ENCODE results near the gene BCAM.
A peak's percentile ranks its signal among the peaks of the same experiment; 100 is the strongest.

The BCAM gene

DNA sequence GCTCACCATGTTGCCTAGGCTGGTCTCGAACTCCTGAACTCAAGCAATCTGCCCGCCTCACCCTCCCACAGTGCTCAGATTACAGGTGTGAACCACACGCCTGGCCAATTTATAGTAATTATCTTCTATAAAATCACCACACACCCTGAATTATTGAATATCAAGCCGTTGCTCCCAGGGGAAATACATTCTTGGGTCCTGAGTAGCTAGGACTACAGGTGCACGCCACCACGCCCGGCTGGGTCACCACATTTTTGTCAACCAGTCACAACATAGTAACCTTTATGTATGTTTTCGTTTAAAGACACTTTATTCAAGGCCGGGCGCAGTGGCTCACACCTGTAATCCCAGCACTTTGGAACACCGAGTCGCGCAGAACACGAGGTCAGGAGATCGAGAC lies 22.9 kb upstream of the BCAM start:
- no peak for DNase-seq
- in situ Hi-C loops (cut with HindIII; ENCODE audit: low pct_ligation_motif_present, low pct_unique_long_range_greater_than_20kb, low sequenced_read_pairs) = no loop called here

DNA sequence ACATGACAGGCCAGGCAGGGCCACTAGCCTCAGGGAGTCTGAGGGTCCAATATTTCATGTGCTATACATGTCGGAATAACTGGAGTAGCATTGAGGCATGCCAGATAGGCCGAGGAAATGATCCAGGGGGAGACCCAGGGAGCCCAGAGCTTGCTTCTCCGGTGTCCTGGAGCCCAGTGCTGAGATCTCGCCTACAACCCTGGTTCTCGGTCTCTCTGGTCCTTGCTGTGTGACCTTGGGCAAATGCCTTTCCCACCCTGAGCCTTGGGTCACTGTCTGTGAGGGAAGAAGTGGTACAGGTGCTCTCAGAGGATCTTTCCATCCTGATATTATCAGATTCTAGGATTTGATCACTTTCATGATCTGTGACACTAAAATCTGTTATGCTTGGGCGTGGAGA lies 19.9 kb upstream of the BCAM start:
- no peak for DNase-seq
- in situ Hi-C loops (cut with HindIII; ENCODE audit: low pct_ligation_motif_present, low pct_unique_long_range_greater_than_20kb, low sequenced_read_pairs) = no loop called here

DNA sequence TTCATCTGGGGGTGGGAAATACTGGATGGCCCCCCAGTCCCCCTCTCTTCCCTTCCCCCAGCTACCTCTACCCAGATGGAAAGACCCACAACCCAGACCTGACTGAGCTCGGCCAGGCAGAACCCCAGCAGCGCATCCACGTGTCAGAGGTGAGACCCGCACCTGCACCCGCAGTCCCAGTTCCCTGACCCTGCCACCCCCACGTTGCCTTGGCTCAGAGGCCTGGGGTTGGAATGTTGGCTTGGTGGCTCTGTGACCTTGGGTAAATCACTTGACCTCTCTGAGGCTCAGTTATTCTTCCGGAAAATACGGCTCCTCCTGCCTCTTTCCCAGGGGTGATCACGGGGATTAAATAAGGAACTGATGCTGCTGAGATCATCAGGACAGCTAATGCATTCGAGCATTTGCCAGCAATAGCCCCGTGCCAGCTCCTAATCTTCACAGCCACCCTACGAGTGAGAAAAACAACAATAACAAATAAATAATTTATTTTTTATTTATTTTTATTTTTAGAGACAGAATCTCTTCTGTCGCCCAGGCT lies 18.9 kb upstream of the BCAM start:
- no peak for DNase-seq
- in situ Hi-C loops (cut with HindIII; ENCODE audit: low pct_ligation_motif_present, low pct_unique_long_range_greater_than_20kb, low sequenced_read_pairs) = no loop called here

DNA sequence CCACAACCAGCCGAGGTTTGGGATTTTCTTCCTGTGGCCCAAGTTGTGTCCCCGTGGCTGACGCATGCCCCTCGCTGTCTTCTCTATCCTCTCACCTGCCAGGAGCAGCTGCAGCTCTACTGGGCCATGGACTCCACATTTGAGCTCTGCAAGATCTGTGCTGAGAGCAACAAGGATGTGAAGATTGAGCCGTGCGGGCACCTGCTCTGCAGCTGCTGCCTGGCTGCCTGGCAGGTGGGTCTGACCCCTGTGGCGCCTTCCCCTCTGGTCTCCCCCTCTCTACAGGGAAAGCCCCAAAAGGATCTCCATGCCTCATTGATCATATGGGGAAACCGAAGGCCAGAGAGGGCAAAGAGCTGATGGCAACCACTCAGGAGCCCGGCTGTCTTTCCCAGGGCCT lies 16.6 kb upstream of the BCAM start:
- in situ Hi-C loops (cut with HindIII; ENCODE audit: low pct_ligation_motif_present, low pct_unique_long_range_greater_than_20kb, low sequenced_read_pairs) = no loop called here

DNA sequence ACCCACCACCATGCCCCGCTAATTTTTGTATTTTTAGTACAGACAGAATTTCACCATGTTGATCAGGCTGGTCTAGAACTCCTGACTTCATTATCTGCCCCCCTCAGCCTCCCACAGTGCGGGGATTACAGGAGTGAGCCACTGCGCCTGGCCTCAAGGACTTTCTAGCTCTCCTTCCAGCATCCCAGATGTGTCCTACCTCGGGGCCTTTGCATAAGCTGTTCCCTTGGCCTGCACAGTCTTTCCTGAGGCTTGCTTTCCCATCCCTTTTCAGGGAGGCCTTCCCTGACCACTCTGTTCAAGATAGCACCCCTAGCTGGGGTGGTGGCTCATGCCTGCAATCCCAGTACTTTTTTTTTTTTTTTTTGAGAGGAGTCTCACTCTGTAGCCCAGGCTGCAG lies 14.3 kb upstream of the BCAM start:
- in situ Hi-C loops (cut with HindIII; ENCODE audit: low pct_ligation_motif_present, low pct_unique_long_range_greater_than_20kb, low sequenced_read_pairs) = no loop called here
- no peak for DNase-seq

More for the DNA sequence above, 16.6 kb upstream of the BCAM start:
- DNase-seq = no peak

DNA sequence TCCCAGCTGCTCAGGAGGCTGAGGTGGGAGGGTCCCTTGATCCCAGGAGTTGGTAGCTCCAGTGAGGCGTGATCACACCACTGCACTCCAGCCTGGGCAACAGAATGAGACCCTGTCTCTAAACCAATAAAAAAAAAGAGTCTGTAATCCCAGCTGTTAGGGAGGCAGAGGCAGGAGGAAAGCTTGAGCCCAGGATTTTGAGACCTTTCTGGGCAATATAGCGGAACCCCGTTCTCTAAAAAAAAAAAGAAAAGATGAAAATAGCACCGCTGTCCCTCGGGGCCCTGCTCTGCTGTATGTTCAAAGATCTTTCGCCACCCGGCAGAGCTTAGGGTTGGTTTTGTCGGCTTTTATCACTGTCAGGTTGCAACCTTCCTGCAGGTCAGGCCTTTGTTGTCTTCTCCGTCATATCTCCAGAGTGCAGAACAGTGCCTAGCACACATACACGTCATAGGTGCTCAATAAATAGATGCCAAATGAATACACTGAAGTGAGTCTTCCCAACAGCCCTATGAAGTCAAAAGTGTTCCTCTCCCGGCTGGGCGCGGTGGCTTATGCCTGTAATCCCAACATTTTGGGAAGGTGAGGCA lies 13.4 kb upstream of the BCAM start:
- DNase-seq = no peak
- in situ Hi-C loops (cut with HindIII; ENCODE audit: low pct_ligation_motif_present, low pct_unique_long_range_greater_than_20kb, low sequenced_read_pairs) = no loop called here

DNA sequence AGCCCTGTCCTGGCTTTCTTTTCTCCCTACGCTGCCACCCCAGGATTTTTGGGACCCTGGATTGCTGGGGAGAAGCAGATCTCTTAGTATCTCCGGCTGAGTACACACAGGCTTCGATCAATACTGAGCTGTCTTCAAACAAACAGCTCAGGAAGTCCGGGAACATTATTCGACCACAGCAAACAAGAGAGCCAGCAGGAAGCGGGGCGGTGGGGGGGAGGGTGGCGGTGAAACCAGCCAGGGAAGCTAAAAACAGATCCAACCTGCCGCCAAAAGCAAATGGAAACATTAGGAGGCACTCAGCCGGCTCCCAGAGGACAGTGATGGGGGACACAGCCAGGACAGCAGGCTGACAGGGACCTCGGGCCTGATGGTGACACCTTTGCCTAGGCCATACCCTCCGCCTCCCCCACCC lies 12.2 kb upstream of the BCAM start:
- no peak for DNase-seq
- in situ Hi-C loops (cut with HindIII; ENCODE audit: low pct_ligation_motif_present, low pct_unique_long_range_greater_than_20kb, low sequenced_read_pairs) = no loop called here

DNA sequence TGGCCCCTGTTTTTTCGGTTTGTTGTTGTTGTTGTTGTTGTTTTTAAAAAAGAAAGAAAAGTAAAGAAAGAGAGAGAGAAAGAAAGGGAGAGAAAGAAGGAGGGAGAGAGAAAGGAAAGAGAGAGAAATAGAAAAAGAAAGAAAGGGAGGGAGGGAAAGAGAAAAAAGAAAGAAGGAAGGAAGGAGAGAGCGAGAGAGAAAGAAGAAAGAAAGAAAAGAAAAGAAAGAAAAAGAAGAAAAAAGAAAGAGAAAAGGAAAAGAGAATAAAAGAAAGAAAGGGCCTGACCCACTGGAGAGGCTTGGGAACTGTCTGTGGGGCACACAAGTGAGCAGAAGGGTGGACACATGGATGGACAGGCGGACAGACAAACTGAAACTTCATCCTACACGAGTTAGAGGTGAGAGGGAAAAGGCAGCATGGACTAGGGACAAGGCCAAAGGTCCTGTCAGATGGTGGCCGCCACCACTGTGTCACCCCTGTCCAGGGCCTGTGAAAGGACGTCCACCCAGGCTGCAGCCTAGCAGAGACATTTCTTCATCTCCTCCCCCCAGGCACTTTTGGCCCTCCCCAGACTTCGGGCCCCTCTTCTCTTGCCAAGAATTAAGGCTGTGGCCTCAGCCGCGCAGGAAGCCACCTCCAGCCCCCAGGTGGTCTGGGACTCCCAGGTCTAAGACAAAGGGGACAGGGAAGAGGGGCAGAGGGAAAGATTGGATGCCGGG lies 9.1 kb upstream of the BCAM start:
- in situ Hi-C loops (cut with HindIII; ENCODE audit: low pct_ligation_motif_present, low pct_unique_long_range_greater_than_20kb, low sequenced_read_pairs) = no loop called here

DNA sequence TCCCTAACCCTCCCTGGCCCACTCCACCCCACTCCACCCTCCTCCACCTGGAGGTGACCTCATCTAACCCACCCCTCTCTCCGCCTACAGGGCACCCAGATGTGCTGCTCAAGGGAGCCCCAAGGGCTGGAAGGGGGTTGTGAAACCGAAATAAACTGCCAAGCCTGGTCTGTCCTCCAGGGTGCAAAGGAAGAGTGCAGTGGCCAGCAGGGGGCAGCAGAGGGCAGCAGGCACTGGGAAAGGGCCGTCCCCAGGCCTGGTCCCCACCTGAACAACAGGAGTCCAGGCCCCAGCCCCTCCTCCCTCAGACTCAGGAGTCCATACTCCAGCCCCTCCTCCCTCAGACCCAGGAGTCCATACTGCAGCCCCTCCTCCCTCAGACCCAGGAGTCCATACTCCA lies 8.4 kb upstream of the BCAM start:
- peak; percentile 74 for DNase-seq
- in situ Hi-C loops (cut with HindIII; ENCODE audit: low pct_ligation_motif_present, low pct_unique_long_range_greater_than_20kb, low sequenced_read_pairs) = no loop called here

More for the DNA sequence above, 9.1 kb upstream of the BCAM start:
- no peak for DNase-seq

DNA sequence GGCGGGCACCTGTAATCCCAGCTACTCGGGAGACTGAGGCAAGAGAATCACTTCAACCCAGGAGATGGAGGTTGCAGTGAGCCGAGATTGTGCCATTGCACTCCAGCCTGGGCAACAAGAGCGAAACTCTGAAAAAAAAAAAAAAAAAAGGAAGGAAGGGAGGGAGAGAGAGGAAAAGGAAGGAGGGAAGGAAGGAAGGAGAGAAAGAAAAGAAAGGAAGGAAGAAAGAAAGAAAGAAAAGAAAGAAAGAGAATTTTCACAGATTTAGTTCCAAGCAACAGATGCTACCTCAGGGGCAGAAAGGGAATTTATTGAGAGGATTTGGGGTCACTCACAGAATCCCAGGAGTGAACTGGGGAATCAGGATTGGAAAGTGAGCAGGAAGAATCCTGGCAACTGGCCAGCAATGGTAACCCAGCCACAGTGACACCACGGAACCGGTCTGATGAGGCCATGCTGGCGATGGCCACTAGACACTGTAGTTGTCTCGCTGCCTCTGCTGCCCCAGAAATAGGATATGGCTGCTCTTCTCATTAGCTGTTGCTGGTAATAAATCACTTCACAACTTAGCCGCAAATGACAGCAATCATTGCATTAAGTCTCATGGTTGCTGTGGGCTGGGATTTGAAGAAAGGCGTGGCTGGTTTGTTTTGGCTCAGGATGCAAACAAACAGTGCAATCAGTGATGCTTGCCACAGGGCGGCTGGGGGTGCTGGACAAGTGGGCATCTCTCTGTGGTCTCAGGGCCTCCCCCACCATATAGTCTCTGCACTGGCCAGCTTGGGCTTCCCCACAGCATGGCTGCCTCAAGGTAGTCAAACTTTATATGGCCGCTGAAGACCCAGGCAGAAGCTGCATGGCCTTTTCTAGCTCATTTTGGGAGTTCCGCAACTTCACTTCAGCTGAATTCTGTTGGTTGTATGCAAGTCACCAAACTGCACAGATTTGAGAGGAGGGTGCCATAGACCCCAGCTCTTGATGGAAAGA lies 5.2 kb upstream of the BCAM start:
- in situ Hi-C loops (cut with HindIII; ENCODE audit: low pct_ligation_motif_present, low pct_unique_long_range_greater_than_20kb, low sequenced_read_pairs) = no loop called here
- no peak for DNase-seq

DNA sequence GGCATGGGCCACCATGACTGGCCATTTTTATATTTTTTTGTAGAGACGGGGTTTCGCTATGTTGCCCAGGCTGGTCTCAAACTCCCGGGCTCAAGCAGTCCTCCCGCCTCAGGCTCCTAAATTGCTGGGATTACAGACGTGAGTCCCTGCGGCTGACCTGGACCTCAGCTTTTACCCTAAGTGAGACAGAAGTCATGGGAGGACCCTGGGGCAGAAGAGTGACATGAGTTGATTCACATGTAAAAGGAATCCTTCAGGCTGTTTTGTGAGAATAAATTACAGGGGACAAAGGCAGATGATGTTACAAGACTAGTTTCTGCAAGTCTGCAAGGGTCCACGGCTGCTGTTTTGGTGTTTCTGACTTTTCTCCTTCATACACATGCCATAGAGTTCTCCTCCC lies 2.6 kb upstream of the BCAM start:
- in situ Hi-C loops (cut with HindIII; ENCODE audit: low pct_ligation_motif_present, low pct_unique_long_range_greater_than_20kb, low sequenced_read_pairs) = no loop called here
- no peak for DNase-seq

DNA sequence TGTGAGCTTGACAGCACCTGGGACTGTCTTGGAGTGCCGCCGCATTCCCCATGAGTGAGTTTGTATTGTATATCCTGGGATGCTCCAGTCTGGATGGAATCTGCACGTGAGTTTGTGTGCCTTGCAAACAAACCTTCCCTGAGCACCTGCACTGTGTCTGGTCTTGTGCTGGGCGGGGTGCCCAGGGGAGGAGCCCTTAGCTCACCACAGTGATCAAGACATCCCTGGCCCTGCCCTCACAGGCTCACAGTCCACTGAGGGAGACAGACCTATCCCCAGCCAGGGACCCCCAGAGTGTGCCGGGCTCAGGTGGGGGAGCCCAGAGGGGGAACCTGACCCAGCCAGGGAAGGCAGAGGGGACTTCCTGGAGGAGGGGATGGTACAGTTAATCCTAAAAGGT lies 1.7 kb upstream of the BCAM start:
- DNase-seq = peak; percentile 18
- in situ Hi-C loops (cut with HindIII; ENCODE audit: low pct_ligation_motif_present, low pct_unique_long_range_greater_than_20kb, low sequenced_read_pairs) = no loop called here

DNA sequence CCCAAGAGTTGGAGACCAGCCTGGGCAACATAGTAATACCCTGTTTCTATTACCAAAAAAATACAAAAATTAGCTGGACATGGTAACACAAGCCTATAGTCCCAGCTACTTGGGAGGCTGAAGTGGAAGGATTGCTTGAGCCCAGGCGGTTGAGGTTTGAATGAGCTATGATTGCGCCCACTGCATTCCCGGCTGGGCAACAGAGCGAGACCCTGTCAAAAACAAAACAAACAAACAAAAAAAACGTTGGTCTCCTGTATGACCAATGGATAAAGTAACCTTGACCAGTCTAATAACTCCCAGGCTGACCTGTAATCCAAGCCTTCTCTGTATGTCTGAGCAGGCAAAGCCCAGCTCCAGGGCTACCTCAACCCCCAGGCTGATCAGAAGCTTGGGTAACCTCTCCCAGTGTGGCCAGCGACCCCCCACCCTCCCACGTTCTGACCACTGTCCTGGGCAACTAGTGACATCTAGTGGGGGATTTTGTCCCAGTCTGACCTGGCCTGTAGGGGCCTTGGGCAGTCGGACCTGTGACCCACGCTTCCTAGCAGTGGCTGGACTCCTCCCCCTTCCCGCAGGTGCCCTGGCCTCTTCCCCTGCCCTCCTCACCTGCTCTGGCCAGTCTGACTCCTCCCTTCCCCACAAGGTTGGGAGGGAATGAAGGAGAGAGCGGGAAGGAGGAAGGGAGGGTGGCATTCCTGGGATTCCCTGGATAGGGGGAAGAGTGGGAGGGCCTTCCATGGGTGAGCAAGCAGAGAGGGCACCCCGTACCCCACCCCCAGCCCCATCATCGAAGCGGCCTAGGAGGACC lies 1.0 kb upstream of the BCAM start:
- in situ Hi-C loops (cut with HindIII; ENCODE audit: low pct_ligation_motif_present, low pct_unique_long_range_greater_than_20kb, low sequenced_read_pairs) = no loop called here
- DNase-seq = peak; percentile 79

DNA sequence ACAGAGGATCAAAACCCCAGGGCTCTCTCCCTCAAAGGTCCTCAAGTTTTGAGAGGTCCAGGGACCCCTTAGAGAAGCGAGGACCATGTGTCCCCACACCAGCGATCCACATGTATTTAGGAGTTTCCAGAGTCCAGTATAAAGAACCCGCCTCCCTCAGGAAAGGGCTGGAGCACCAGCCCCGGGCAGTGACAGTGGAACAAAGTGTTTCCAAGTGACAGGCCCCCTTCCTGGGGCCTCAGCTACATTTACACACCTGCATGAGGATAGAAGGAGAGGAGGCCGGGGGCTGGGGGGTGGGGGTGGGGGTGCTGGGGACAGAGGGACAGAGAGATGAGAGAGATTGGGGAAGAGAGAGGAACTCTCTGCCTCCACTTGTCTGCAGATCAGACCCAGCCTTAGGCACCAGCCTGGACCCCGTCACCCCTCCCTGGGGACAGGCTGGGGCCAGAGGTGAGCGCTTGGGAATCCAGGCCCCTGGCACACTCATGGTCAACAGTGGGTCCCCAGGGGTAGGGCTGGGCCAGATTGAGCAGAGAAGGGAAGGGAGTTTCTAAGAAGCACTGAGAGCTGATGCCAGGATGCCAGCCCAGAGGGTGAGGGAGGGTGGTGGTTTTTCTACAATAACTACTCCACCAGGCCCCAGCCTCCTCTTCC lies 802 bp downstream of the BCAM start:
- in situ Hi-C loops (cut with HindIII; ENCODE audit: low pct_ligation_motif_present, low pct_unique_long_range_greater_than_20kb, low sequenced_read_pairs) = no loop called here
- DNase-seq = no peak

DNA sequence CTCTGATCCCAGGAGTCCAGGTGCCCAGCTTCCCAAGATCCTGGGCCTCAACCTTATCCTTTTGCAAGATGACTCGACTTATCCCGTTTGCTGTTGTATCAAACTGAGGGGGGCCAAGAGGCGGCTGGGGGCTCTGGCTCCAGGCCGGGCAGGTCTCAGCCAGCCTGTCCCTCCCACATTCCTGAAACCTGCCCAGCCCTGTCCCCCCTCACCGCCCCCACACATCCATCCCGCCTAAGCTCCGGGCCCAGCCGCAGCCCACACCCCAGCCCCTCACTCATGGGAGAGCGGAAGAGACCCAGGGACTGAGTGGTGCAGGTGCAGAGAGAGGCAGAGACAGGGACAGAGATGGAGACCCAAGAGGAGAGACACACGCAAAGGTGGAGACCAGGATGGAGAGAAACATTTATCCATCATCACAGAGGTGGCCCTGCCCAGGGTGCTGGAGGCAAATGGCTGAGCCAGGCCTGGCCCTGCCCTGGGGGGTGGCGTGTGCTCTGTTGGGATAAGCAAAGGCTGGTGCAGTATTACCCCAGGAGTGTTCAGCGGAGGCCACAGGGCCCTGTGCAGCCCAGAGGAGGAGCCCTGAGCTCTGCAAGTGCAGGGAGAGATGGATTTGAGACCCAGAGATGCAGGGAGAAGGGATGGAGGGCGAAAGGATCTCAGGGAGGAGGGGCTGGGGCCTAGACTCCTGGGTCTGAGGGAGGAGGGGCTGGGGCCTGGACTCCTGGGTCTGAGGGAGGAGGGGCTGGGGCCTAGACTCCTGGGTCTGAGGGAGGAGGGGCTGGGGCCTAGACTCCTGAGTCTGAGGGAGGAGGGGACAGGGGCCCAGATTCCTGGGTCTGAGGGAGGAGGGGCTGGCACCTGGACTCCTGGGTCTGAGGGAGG lies 1.6 kb downstream of the BCAM start:
- no peak for DNase-seq
- in situ Hi-C loops (cut with HindIII; ENCODE audit: low pct_ligation_motif_present, low pct_unique_long_range_greater_than_20kb, low sequenced_read_pairs) = no loop called here

DNA sequence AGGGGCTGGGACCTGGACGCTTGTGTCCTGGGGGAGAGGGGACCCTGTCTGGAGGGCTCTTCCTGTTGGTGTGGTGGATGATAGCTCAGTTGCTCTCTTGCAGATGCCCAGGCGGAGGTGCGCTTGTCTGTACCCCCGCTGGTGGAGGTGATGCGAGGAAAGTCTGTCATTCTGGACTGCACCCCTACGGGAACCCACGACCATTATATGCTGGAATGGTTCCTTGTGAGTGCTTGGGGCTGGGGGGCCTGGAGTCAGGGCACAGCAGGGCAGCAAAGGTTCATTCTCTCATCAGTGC lies 2.2 kb downstream of the BCAM start:
- in situ Hi-C loops (cut with HindIII; ENCODE audit: low pct_ligation_motif_present, low pct_unique_long_range_greater_than_20kb, low sequenced_read_pairs) = no loop called here
- DNase-seq = no peak

DNA sequence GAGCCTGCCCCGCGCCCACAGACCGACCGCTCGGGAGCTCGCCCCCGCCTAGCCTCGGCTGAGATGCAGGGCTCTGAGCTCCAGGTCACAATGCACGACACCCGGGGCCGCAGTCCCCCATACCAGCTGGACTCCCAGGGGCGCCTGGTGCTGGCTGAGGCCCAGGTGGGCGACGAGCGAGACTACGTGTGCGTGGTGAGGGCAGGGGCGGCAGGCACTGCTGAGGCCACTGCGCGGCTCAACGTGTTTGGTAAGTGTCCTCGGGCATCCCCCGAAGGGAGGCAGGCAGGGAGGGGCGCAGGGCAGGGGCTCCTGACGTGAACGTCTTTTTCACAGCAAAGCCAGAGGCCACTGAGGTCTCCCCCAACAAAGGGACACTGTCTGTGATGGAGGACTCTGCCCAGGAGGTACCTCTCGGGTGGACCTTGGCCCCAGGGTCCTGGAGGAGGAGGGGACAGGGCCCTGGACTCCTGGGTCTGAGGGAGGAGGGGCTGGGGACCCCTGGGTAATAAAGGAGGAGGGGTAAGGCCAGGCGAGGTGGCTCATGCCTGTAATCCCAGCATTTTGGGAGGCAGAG lies 3.3 kb downstream of the BCAM start:
- no peak for DNase-seq
- in situ Hi-C loops (cut with HindIII; ENCODE audit: low pct_ligation_motif_present, low pct_unique_long_range_greater_than_20kb, low sequenced_read_pairs) = no loop called here

All from ACHN (cell line).